Kidney capillary endothelial cell (primary cell): ENCODE results near the gene P2RX6.
A peak's percentile ranks its signal among the peaks of the same experiment; 100 is the strongest.

ENCODE experiments used
- DNase-seq: peaks from one replicate; pipeline ENCODE4 v3.0.0-alpha.2; 2018; ENCODE audit warnings: low spot score

The P2RX6 gene

DNA sequence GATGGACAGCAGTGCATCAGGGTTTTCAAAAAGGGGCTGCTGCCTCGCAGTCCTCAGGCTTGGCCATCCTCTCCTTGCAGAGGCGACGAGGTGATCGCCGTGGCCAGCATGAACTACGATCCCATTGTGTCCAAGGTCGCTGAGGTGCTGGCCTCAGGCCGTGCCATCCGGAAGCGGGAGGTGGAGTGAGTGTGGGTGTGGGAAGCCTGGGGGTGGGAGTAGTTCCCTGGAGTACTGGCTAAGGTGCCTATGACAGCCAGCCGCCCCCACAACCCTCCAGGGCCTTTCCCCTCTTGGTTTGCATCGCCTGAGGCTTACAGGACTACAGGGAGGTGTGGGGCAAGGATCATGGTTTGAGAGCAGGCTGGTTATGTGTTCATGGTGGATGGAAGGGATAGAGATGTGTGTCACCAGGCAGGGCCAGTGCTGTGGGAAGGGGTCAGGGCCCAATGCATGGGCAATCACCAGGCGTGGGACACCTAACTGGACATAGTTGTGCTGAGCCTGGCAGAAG, 35.0 kb upstream of the P2RX6 start:
- DNase-seq = no peak

GRCh38 chr22:20980523-20980922, 34.4 kb upstream of the P2RX6 start:
- no peak for DNase-seq

- no peak for DNase-seq
Measured at GRCh38 chr22:20980938-20981722, 33.8 kb upstream of the P2RX6 start.

DNA sequence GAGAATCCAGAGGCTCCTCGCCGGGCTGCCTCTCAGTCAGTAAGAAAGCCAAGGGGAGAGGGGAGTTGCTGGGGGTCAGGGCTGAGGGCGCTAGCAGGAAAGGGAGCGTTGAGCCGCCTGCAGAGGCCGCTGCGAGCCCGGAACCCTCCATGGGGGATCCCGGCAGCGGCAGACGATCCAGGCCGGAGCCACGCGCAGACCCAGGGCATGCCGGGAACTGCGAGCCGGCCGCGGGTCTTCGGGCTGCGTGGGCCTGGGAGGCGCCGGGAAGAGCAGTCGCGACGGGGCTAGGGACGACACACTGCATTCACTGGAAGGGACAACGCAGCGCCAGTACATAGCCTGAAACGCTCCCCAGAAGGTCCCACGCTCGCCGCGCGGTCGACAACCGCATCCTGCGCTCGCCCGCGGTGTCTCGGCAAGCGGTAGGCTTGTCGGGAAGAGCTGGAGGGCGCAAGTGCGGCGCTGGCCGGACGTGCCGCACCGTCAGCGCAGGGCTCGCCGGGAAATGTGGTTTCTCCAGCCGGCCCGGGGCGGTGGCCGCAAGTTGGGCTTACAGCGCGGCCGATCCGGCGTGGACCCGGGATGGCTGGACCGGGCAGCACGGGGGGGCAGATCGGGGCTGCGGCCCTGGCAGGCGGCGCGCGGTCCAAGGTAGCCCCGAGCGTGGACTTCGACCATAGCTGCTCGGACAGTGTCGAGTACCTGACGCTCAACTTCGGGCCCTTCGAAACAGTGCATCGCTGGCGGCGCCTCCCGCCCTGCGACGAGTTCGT, 33.0 kb upstream of the P2RX6 start, which contains the start of gene LZTR1:
Gene LZTR1, plus strand, starts transcription at position 511 of the 776 bp plus-strand sequence. Its CDS starts 75 bp downstream, at position 586.
- DNase-seq = peak; percentile 67

DNA sequence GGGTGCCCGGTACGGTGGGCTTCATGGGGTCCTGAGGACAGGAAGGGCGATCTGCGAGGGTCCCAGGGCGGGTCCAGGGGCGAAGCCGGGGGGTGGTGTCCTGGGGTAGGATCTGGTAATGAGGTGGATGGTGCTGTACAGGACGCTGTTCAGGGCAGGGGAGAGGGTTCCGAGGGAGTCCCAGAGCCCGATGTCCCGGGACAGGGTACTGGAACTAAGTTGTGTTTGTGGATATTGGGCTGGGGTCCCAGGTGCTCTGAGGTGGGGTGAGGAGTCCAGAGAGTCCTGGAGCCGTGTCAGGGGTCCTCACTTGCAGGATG, 32.4 kb upstream of the P2RX6 start:
- DNase-seq = no peak

DNA sequence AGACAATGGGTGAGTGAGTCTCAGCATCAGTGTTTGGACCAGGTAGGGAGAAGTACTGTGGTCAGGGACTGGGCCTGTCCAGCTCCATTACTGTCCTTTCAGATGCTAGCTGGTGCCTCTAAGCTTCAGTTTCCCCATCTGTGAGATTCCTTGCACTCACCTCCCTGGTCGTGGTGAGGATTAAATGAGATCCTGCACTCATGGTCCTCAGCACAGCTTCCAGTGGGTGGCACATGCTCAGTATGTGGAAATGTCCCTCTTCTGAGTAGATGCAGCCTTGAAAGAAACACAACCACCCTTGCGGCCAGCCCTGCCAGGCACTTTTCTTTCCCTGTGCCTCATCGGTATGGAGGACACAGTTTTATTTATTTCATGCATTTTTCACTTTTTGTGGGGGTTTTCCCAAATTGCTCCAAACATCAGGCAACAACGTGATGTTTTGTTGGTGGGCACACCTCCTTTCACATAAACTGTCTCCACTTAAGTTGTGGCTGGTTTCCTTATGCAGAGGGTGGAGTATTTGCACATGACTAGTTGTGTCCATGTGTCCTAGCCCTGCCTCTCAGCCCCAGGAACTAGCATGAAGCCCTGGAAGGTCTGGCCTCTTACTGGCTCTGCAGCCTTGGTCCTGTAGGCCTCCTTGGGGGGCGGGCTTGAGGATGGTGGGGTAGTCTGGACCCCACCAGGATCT, 31.7 kb upstream of the P2RX6 start:
- no peak for DNase-seq

GRCh38 chr22:20985720-20986119, 29.2 kb upstream of the P2RX6 start:
- no peak for DNase-seq

- DNase-seq = no peak
Measured at GRCh38 chr22:20986365-20986764, 28.6 kb upstream of the P2RX6 start.

- no peak for DNase-seq
Measured at GRCh38 chr22:20987375-20987774, 27.6 kb upstream of the P2RX6 start.

- no peak for DNase-seq
Measured at GRCh38 chr22:20988573-20989322, 26.2 kb upstream of the P2RX6 start.

- DNase-seq = no peak
Measured at GRCh38 chr22:20989323-20990138, 25.4 kb upstream of the P2RX6 start.

- DNase-seq = no peak
Measured at GRCh38 chr22:20990184-20991180, 24.5 kb upstream of the P2RX6 start.

GRCh38 chr22:20991252-20992055, 23.5 kb upstream of the P2RX6 start:
- no peak for DNase-seq

GRCh38 chr22:20992056-20992442, 22.9 kb upstream of the P2RX6 start:
- DNase-seq = no peak

DNA sequence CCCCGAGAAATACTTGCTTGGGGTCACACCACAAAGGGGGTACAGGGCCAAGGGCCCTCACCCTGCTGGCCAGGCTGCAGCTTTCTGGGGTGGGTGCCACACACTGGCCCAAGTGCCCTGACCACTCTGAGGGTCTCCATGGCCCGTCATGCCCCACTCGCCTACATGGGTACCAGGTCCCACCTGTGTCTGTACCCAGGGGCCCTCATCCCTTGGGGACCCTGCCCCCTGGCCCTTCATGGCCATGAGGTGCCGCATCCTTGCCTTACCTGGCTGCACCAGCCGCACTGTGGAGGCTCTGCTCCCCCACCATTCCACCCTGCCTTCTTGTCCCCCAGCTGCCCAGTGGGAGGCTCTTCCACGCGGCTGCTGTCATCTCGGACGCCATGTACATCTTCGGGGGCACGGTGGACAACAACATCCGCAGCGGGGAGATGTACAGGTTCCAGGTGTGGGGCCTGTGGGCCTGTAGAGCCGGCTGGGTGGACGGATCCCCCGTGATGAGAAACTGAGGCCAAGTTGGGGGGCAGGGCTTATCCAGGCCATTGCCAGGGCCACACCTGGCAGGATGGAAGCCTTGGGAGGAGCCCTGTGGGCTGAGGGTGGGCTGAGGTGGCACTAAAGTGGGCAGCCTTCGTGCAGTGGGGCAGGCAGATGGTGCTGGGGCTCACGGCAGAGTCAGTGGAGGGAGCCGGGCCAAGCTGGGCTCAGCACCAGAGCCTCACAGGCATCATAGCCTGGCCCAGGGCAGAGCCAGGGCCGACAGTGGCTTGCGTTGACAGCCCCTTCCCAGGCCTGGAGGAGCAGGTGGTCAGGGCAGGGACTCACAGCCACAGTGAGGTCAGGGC, 22.3 kb upstream of the P2RX6 start:
- DNase-seq = no peak

DNA sequence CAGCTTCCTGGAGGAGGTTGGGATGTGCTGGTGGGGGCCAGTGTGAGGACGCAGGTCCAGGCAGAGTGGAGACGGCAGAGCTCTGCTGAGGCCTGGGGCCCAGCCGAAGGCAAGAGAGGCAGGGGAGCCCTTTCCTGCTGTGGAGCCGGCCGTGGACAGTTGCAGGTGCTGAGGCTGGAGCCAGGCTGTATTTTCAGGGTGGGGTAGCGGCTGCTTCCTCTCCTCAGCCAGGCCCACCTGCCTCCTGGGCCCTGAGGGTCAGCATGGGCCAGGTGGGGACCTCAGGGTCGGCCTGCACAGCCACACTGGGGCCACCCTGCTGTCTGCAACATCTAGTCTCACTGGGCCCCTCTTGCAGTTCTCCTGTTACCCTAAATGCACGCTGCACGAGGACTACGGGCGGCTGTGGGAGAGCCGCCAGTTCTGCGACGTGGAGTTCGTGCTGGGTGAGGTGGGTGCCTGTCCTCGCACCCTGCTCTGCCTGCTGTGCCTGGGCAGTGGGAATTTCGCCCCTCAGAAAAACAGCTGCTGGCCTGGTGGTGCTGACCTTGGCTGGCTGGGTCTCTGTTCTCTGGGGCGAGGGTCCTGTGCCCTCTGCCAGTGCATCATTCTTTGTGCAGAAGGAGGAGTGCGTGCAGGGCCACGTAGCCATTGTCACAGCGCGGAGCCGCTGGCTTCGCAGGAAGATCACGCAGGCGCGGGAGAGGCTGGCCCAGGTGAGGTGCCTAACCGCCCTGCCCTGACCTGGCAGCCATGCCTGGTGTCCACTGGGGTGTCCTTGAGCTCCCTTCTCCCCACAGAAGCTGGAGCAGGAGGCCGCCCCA, 21.4 kb upstream of the P2RX6 start:
- DNase-seq = no peak
